Measurements from ENCODE around the gene ZNF710.
"Not testable (repeated sequence)": the region's sequence is repeated elsewhere in the genome, so short reads cannot be mapped to it uniquely, and the experiment has no call there.

The ZNF710 gene

GRCh38 chr15:90099072-90099867 lies 98.1 kb downstream of the ZNF710 start:
- no peak overlapping the region for H3K4me3 ChIP-seq (ENCODE audit: low read depth, low read length)
- peaks cover 21% of the 10 kb centered on the region for H3K27me3 ChIP-seq (ENCODE audit: control insufficient read depth, insufficient read depth, low read length)
- no peaks in the 10 kb centered on the region for H3K36me3 ChIP-seq (ENCODE audit: control insufficient read depth, insufficient read depth, low read length)
- no peaks in the 10 kb centered on the region for H3K9me3 ChIP-seq (ENCODE audit: control insufficient read depth, insufficient read depth, low read depth, low read length)
- H3K4me1 ChIP-seq (ENCODE audit: control insufficient read depth, insufficient read depth, low read length): peaks cover 30% of the 10 kb centered on the region
- no peak overlapping the region for H3K27ac ChIP-seq (ENCODE audit: low read depth, low read length)
- no peak overlapping the region for H3K9ac ChIP-seq (ENCODE audit: low read length)

GRCh38 chr15:90099868-90100831 lies 99.0 kb downstream of the ZNF710 start:
- Histone ChIP-seq H3K36me3 (ENCODE audit: control insufficient read depth, insufficient read depth, low read length) (no peaks in the 10 kb centered on the region), H3K9ac (ENCODE audit: low read length) (no peak overlapping the region), H3K27ac (ENCODE audit: low read depth, low read length) (no peak overlapping the region), H3K27me3 (ENCODE audit: control insufficient read depth, insufficient read depth, low read length) (peaks cover 25% of the 10 kb centered on the region), H3K4me3 (ENCODE audit: low read depth, low read length) (no peak overlapping the region), H3K4me1 (ENCODE audit: control insufficient read depth, insufficient read depth, low read length) (peaks cover 29% of the 10 kb centered on the region), H3K9me3 (ENCODE audit: control insufficient read depth, insufficient read depth, low read depth, low read length) (no peaks in the 10 kb centered on the region)

- Histone ChIP-seq H3K9me3 (ENCODE audit: control insufficient read depth, insufficient read depth, low read depth, low read length) (no peaks in the 10 kb centered on the region), H3K27ac (ENCODE audit: low read depth, low read length) (no peak overlapping the region), H3K9ac (ENCODE audit: low read length) (peak overlapping the region; percentile 89), H3K27me3 (ENCODE audit: control insufficient read depth, insufficient read depth, low read length) (peaks cover 25% of the 10 kb centered on the region), H3K4me1 (ENCODE audit: control insufficient read depth, insufficient read depth, low read length) (peaks cover 31% of the 10 kb centered on the region), H3K4me3 (ENCODE audit: low read depth, low read length) (peak overlapping the region; percentile 86), H3K36me3 (ENCODE audit: control insufficient read depth, insufficient read depth, low read length) (no peaks in the 10 kb centered on the region)
Observed at GRCh38 chr15:90101130-90101968, 100.2 kb downstream of the ZNF710 start.

GRCh38 chr15:90101969-90102890 lies 101.1 kb downstream of the ZNF710 start, which contains the start of gene IDH2:
IDH2 (minus strand) TSS chr15:90102468; CDS start chr15:90102390, 78 bp downstream.
- H3K4me3 ChIP-seq (ENCODE audit: low read depth, low read length): peak within 1 kb of the TSS; percentile 86
- peaks cover 25% of the 10 kb centered on the region for H3K27me3 ChIP-seq (ENCODE audit: control insufficient read depth, insufficient read depth, low read length)
- H3K9me3 ChIP-seq (ENCODE audit: control insufficient read depth, insufficient read depth, low read depth, low read length): no peaks in the 10 kb centered on the region
- H3K27ac ChIP-seq (ENCODE audit: low read depth, low read length): no peak within 1 kb of the TSS
- H3K36me3 ChIP-seq (ENCODE audit: control insufficient read depth, insufficient read depth, low read length): no peaks in the 10 kb centered on the region
- H3K9ac ChIP-seq (ENCODE audit: low read length): peak within 1 kb of the TSS; percentile 89
- H3K4me1 ChIP-seq (ENCODE audit: control insufficient read depth, insufficient read depth, low read length): peaks cover 39% of the 10 kb centered on the region

- no peak overlapping the region for H3K4me3 ChIP-seq (ENCODE audit: low read depth, low read length)
- peaks cover 25% of the 10 kb centered on the region for H3K27me3 ChIP-seq (ENCODE audit: control insufficient read depth, insufficient read depth, low read length)
- peaks cover 29% of the 10 kb centered on the region for H3K4me1 ChIP-seq (ENCODE audit: control insufficient read depth, insufficient read depth, low read length)
- H3K9ac ChIP-seq (ENCODE audit: low read length): no peak overlapping the region
- no peaks in the 10 kb centered on the region for H3K9me3 ChIP-seq (ENCODE audit: control insufficient read depth, insufficient read depth, low read depth, low read length)
- H3K36me3 ChIP-seq (ENCODE audit: control insufficient read depth, insufficient read depth, low read length): no peaks in the 10 kb centered on the region
- no peak overlapping the region for H3K27ac ChIP-seq (ENCODE audit: low read depth, low read length)
Observed at GRCh38 chr15:90103701-90104329, 102.7 kb downstream of the ZNF710 start.

GRCh38 chr15:90104551-90104950 lies 103.4 kb downstream of the ZNF710 start:
- Histone ChIP-seq H3K9ac (ENCODE audit: low read length) (no peak overlapping the region), H3K4me1 (ENCODE audit: control insufficient read depth, insufficient read depth, low read length) (peaks cover 25% of the 10 kb centered on the region), H3K9me3 (ENCODE audit: control insufficient read depth, insufficient read depth, low read depth, low read length) (no peaks in the 10 kb centered on the region), H3K27me3 (ENCODE audit: control insufficient read depth, insufficient read depth, low read length) (peaks cover 25% of the 10 kb centered on the region), H3K36me3 (ENCODE audit: control insufficient read depth, insufficient read depth, low read length) (no peaks in the 10 kb centered on the region), H3K27ac (ENCODE audit: low read depth, low read length) (no peak overlapping the region), H3K4me3 (ENCODE audit: low read depth, low read length) (no peak overlapping the region)

GRCh38 chr15:90105521-90105920 lies 104.4 kb downstream of the ZNF710 start:
- Histone ChIP-seq H3K9me3 (ENCODE audit: control insufficient read depth, insufficient read depth, low read depth, low read length) (no peaks in the 10 kb centered on the region), H3K4me1 (ENCODE audit: control insufficient read depth, insufficient read depth, low read length) (peaks cover 25% of the 10 kb centered on the region), H3K4me3 (ENCODE audit: low read depth, low read length) (no peak overlapping the region), H3K27me3 (ENCODE audit: control insufficient read depth, insufficient read depth, low read length) (peaks cover 25% of the 10 kb centered on the region), H3K27ac (ENCODE audit: low read depth, low read length) (no peak overlapping the region), H3K9ac (ENCODE audit: low read length) (no peak overlapping the region), H3K36me3 (ENCODE audit: control insufficient read depth, insufficient read depth, low read length) (no peaks in the 10 kb centered on the region)

- no peak overlapping the region for H3K27ac ChIP-seq (ENCODE audit: low read depth, low read length)
- H3K9me3 ChIP-seq (ENCODE audit: control insufficient read depth, insufficient read depth, low read depth, low read length): no peaks in the 10 kb centered on the region
Observed at GRCh38 chr15:90106522-90107117, 105.5 kb downstream of the ZNF710 start.

GRCh38 chr15:90108038-90108437 lies 106.9 kb downstream of the ZNF710 start:
- H3K4me1 ChIP-seq (ENCODE audit: control insufficient read depth, insufficient read depth, low read length): peaks cover 18% of the 10 kb centered on the region
- H3K4me3 ChIP-seq (ENCODE audit: low read depth, low read length): not testable (repeated sequence)

More at GRCh38 chr15:90106522-90107117, 105.5 kb downstream of the ZNF710 start:
- Histone ChIP-seq H3K9ac (ENCODE audit: low read length) (peak overlapping the region; percentile 22), H3K4me1 (ENCODE audit: control insufficient read depth, insufficient read depth, low read length) (peaks cover 18% of the 10 kb centered on the region), H3K36me3 (ENCODE audit: control insufficient read depth, insufficient read depth, low read length) (no peaks in the 10 kb centered on the region), H3K4me3 (ENCODE audit: low read depth, low read length) (0 out of 2 replicates have a peak overlapping the region, but pooled peaks have one; percentile 28), H3K27me3 (ENCODE audit: control insufficient read depth, insufficient read depth, low read length) (peaks cover 20% of the 10 kb centered on the region)

More at GRCh38 chr15:90108038-90108437, 106.9 kb downstream of the ZNF710 start:
- H3K27me3 ChIP-seq (ENCODE audit: control insufficient read depth, insufficient read depth, low read length): peaks cover 17% of the 10 kb centered on the region
- H3K36me3 ChIP-seq (ENCODE audit: control insufficient read depth, insufficient read depth, low read length); H3K27ac ChIP-seq (ENCODE audit: low read depth, low read length); H3K9ac ChIP-seq (ENCODE audit: low read length); H3K9me3 ChIP-seq (ENCODE audit: control insufficient read depth, insufficient read depth, low read depth, low read length): not testable (repeated sequence)
